CD4-positive, alpha-beta T cell treated with Interleukin-12 subunit alpha and Interleukin-12 subunit beta, for 1 hour (primary cell): ENCODE results near the gene PSAP.
"Not testable (repeated sequence)": the region's sequence is repeated elsewhere in the genome, so short reads cannot be mapped to it uniquely, and the experiment has no call there.

Experiments
- DNase-seq: peaks from one replicate; pipeline ENCODE4 v3.0.0-alpha.2; 2020

The PSAP gene

DNA sequence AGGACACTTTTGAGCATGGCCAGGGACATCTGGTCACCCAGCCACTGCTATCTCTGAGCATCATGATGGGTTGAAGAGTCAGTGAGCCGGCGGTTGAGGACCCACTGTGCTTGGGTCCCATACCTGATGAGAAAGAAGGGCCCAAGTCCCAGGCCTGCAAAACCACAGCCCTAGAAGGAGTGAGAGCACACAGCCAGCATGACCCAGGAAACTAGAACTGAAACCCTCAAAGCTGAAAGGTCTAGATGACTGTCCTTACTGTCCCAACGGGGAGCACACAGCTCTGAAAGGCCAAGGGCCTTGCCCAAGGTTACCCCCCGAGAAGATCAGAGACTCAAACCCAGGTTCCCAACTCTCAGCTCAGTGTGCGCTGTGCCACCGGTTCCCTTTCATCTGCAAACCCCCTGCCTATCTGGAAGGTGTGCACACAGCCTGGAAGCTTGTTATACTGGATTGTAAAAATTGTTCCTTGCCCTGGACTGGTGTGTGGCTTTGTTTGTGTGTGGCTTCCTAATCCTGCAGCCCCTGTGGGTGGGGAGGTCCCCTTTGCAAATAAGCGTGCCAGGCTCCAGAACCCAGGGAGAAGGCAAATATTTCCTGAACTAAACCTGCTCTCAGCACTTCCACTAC, 22.6 kb upstream of the PSAP start:
- no peak for DNase-seq

DNA sequence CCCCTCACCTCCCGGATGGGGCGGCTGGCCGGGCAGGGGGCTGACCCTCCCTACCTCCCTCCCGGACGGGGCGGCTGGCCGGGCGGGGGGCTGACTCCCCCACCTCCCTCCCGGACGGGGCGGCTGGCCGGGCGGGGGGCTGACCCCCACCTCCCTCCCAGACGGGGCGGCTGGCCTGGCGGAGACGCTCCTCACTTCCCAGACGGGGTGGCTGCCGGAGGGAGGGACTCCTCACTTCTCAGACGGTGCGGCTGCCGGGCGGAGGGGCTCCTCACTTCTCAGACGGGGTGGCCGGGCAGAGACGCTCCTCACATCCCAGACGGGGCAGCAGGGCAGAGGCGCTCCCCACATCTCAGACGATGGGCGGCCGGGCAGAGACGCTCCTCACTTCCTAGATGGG, 18.6 kb upstream of the PSAP start:
- DNase-seq = not testable (repeated sequence)

GRCh38 chr10:71868192-71868697, 17.2 kb upstream of the PSAP start:
- no peak for DNase-seq

GRCh38 chr10:71865561-71866041, 14.6 kb upstream of the PSAP start:
- no peak for DNase-seq

DNA sequence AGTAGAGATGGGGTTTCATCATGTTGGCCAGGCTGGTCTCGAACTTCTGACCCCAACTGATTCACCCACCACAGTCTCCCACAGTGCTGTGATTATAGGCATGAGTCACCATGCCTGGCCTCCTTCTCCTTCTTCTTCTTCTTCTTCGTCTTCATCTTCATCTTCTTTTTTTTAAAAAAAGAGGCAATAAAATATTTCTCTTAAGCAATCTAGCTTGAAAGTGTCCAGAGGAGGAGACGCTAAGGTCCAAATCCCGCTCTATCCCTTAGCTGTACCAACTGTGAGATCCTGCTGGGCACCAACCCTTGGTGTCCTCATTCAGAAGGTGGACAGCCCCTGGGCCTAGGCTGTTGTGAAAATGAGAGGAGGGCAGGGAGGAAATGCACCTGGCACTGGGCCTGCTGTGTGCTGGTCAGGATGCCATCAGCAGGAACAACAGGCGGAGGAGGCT, 13.9 kb upstream of the PSAP start:
- DNase-seq = no peak

DNA sequence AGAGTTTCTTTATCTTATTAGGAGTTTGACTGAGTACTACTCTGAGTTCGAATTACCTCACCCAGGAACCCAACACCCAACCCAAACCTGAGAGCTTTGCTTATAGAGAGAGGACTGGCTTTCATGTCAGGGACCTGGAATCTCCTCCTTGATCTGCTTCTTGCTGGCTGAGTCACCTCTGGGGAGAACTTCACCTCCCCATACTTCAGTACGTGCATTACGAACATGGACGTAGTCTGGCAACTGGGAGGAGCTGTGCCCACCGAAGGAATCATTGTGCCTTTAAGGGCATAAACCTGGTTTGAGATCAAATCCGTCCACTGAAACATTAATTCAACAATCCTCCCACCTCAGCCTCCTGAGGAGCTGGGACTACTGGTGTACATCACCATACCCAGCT, 12.2 kb upstream of the PSAP start:
- DNase-seq = no peak

GRCh38 chr10:71860243-71861029, 9.4 kb upstream of the PSAP start:
- DNase-seq = no peak

DNA sequence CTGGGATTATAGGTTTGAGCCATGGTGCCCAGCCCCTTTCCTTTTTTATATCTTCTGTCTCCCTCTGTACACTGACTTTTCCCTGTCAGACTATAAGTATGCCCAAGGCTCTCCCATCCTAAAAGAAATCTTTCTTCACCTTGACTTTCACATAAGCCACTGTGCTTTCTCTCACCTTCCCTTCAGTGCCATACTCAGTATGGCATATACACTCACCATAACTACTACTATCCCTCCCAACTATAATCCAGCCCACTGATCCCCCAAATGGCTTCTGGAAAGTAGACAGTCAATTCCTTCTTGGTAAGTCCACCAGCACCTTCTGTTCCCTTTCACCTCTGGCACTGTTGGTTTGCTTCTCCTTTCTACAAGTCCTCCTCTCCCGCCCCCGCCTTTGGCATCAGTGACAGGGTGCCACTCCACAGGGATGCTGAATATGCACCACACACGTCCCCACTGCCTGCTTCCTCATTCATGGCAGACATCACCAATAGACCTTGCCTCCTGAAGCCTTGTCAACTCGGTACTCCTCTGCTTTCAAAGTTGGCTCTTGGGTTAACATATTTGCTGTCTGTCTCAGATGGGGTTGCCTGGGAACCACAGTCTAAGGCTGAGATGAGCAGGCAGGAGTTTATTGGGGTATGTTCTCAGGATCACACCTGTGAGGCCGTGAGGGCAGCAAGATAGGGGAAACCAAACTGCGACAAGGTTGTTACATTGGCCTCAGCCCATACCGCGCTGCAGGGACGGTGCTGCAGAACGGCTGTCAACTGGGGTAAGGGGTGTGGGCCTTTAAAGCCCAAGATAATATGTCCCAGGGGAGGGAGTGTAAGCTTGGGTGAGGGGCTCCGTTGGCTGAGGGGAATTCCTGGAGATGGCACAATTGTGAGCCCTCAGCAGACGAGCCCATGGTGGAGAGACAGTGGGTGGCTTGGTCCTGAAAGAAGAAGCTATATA, 7.2 kb upstream of the PSAP start:
- DNase-seq = no peak

GRCh38 chr10:71856619-71857018, 5.6 kb upstream of the PSAP start:
- DNase-seq = no peak

DNA sequence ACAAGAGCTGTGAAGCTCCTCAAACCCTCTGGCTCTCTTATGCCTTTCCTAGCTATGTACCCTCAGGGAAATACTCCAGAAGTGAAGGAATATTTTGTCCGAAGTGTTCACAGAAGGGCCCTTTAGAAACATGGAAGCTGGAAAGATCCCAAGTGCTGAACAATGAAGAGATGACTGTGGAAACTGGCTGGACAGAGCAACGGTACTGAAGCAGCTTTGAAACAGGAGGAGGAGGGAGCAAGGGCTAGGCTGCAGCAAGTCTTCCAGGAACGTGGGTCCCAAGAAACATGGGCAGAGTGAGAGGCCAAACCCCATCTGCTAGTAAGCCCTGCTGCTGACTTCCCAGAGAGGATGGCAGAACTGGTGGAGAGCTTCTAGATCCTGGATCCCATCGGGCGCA, 3.0 kb upstream of the PSAP start:
- DNase-seq = no peak

GRCh38 chr10:71852355-71852937, 1.4 kb upstream of the PSAP start:
- DNase-seq = no peak

DNA sequence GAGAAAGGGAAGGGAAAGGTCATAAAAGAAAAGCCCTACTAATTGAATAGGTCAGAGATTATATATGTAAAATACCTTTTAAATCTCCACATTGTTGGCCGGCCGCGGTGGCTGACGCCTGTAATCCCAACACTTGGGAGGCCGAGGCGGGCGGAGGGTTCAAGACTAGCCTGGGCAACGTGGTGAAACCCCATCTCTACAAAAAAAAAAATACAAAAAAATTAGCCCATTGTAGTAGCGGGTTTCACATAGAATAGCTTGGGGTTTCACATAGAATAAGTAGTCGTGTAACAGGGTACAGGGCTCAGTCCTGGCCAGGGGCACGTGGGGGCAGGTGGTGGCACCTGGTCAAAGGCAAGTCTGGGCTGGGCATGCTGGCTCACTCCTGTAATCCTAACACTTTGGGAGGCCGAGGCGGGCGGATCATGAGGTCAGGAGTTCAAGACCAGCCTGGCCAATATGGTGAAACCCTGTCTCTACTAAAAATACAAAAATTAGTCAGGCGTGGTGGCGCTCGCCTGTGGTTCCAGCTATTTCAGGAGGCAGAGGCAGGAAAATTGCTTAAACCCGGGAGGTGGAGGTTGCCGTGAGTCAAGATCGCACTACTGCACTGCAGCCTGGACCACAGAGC, 529 bp upstream of the PSAP start:
- not testable (repeated sequence) for DNase-seq

DNA sequence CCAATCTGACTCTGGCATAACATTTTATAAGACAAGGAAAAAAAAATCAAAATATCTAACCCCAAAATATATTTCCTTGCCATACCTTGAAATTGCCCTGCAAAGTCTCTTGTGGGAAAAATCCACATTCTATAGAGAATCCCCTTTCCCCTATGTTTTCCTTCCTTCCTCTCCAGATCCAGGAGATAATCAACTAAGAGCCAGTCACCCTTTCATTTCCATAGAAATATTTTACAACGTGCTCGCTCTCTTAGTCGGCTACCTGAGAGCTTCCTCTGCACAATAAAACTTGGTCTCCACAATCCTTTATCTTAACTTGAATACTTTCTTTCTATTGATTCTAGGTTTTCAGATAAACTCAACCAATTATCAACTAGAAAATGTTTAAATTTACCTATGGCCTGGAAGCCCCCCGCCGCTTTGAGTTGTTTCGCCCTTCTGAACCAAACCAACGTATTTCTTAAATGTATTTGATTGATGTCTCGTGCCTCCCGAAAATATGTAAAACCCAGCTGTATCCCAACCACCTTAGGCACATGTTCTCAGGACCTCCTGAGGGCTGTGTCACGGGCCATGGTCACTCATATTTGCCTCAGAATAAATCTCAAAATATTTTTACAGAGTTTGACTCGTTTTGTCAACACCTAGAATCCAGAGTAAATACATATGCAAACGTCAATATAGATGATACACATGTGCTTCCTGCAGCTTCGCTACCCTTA, 869 bp downstream of the PSAP start:
- DNase-seq = no peak

GRCh38 chr10:71849461-71849908, 1.6 kb downstream of the PSAP start:
- no peak for DNase-seq

DNA sequence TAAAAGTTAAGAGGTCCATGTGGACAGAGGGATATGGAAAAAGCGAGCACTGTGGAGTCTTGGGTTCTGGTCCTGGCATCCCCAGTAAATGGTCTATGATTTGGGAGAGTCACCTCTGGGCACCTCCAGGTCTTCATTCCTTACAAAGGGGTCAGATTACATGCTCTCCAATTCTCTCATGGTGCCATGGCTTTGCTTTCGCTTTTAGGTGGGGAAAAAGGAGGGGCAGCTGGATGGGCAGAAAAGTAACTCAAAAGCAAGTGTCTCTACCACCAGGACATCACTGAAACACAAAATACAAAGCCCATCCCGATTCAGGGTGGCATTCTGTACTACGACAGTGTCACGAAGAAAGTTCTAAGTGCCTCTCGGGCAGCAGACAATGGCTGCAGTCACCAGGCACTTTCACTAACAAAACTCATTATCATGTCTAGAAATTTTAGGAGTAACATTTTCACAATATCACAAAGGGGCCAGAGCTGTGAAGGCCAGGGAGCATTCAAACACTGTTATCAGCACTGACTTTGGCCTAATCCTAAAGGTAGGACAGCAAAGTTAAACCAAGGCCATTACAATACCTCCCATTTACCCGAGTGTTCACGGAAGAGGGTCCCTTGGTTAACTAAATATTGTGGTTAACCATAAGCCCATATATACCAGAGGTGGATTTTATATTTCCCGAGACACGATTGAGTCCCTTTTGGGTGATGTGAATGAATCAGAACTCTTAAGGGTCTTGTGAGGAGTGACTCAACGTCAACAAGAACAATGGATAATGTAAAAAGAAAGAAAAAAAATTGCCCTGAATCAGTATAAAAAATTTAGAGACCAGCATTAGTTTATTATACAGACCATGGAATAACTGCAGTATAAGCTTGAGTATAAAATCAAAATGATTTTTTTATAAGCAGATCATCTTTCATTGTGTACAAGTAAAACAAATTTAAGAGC, 2.5 kb downstream of the PSAP start:
- no peak for DNase-seq

GRCh38 chr10:71847418-71847817, 3.6 kb downstream of the PSAP start:
- DNase-seq = no peak

- no peak for DNase-seq
Measured at GRCh38 chr10:71846816-71847215, 4.2 kb downstream of the PSAP start.

- DNase-seq = no peak
Measured at GRCh38 chr10:71845410-71846405, 5.3 kb downstream of the PSAP start.

DNA sequence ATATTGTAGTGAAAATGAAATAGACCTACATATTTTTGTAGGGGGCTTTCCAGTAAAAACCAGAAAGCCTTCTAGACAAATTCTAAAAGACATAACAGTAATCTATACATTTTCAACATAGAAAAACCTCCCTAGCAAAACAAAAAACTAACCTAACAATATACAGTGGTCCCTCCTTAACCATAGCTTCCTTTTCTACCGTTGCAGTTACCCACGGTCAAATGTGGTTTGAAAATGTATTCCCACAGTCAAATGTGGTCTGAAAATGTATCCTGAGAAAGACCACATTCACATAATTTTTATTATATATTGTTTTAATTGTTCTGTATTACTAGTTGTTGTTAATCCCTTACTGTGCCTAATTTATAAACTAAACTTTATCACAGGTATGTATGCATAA, 6.4 kb downstream of the PSAP start:
- no peak for DNase-seq
